Measurements from ENCODE around the gene OSBP2.

DNA sequence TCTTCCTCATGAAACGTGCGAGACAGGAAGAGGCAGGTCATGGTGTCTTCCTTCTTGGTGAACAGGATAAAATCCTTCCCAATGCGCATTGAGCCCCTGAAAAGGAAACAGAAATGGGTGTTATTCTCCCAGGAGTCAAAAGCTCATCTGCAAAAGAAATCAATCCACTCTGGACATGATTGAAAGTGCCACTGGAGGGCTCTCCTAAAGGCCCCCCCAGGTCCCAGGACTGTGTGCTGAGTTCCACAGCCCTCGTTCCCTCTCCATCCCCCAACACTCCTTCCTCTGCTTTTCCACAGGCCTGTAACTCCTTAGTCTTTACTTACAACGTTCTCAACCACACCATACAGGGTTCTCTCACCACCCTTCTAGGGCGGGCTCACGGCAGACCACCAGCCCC is 251.7 kb downstream of the OSBP2 start:
- TF ChIP-seq KDM1A (CRISPR knock-in tag; IDR thresholded peaks at IDR 0.05) (no peak), NFE2 (CRISPR knock-in tag; IDR thresholded peaks at IDR 0.05) (no peak), TCF12 (IDR thresholded peaks at IDR 0.05) (no peak), TCF12 (CRISPR knock-in tag; IDR thresholded peaks at IDR 0.05) (no peak), HDAC1 (CRISPR knock-in tag; IDR thresholded peaks at IDR 0.05) (no peak), ZSCAN31 (CRISPR knock-in tag; IDR thresholded peaks at IDR 0.05; ENCODE audit: low read depth) (no peak), POLR2A (IDR thresholded peaks at IDR 0.05; ENCODE audit: insufficient read depth in 1 of 2, low read depth in 2 of 2, low read length in 2 of 2) (no peak), FOXM1 (CRISPR knock-in tag; IDR thresholded peaks at IDR 0.05) (no peak), NONO (IDR thresholded peaks at IDR 0.05) (no peak), NONO (CRISPR knock-in tag; conservative IDR thresholded peaks at IDR 0.05) (no peak), ZNF816 (CRISPR knock-in tag; IDR thresholded peaks at IDR 0.05; ENCODE audit: borderline replicate concordance) (no peak)
- TF ChIP-seq, protein P1, sequence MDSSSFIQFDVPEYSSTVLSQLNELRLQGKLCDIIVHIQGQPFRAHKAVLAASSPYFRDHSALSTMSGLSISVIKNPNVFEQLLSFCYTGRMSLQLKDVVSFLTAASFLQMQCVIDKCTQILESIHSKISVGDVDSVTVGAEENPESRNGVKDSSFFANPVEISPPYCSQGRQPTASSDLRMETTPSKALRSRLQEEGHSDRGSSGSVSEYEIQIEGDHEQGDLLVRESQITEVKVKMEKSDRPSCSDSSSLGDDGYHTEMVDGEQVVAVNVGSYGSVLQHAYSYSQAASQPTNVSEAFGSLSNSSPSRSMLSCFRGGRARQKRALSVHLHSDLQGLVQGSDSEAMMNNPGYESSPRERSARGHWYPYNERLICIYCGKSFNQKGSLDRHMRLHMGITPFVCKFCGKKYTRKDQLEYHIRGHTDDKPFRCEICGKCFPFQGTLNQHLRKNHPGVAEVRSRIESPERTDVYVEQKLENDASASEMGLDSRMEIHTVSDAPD (CRISPR knock-in tag; IDR thresholded peaks at IDR 0.05): no peak
- TF ChIP-seq, protein P2, sequence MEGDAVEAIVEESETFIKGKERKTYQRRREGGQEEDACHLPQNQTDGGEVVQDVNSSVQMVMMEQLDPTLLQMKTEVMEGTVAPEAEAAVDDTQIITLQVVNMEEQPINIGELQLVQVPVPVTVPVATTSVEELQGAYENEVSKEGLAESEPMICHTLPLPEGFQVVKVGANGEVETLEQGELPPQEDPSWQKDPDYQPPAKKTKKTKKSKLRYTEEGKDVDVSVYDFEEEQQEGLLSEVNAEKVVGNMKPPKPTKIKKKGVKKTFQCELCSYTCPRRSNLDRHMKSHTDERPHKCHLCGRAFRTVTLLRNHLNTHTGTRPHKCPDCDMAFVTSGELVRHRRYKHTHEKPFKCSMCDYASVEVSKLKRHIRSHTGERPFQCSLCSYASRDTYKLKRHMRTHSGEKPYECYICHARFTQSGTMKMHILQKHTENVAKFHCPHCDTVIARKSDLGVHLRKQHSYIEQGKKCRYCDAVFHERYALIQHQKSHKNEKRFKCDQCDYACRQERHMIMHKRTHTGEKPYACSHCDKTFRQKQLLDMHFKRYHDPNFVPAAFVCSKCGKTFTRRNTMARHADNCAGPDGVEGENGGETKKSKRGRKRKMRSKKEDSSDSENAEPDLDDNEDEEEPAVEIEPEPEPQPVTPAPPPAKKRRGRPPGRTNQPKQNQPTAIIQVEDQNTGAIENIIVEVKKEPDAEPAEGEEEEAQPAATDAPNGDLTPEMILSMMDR (CRISPR knock-in tag; IDR thresholded peaks at IDR 0.05): no peak
- TF ChIP-seq, protein P3, sequence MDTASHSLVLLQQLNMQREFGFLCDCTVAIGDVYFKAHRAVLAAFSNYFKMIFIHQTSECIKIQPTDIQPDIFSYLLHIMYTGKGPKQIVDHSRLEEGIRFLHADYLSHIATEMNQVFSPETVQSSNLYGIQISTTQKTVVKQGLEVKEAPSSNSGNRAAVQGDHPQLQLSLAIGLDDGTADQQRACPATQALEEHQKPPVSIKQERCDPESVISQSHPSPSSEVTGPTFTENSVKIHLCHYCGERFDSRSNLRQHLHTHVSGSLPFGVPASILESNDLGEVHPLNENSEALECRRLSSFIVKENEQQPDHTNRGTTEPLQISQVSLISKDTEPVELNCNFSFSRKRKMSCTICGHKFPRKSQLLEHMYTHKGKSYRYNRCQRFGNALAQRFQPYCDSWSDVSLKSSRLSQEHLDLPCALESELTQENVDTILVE (CRISPR knock-in tag; IDR thresholded peaks at IDR 0.05): no peak
